GM12801 (cell line): ENCODE measurements around the gene BLNK.

Experiments used
- CTCF ChIP-seq: IDR thresholded peaks from one replicate; pipeline ENCODE4 v1.5.1; 2011; ENCODE audit warnings: control low read depth; ENCODE audit not compliant: insufficient read length; ENCODE audit errors: extremely low read depth

BLNK gene

GRCh38 chr10:96260014-96260413 lies 11.4 kb downstream of the BLNK start:
- no peak for TF ChIP-seq CTCF

GRCh38 chr10:96259150-96259549 lies 12.2 kb downstream of the BLNK start:
- TF ChIP-seq CTCF = no peak

GRCh38 chr10:96257944-96258343 lies 13.4 kb downstream of the BLNK start:
- TF ChIP-seq CTCF = no peak

- no peak for TF ChIP-seq CTCF
Measured at GRCh38 chr10:96255549-96256333, 15.6 kb downstream of the BLNK start.

GRCh38 chr10:96254976-96255375 lies 16.4 kb downstream of the BLNK start:
- TF ChIP-seq CTCF = no peak

- TF ChIP-seq CTCF = no peak
Measured at GRCh38 chr10:96252730-96253129, 18.6 kb downstream of the BLNK start.

- no peak for TF ChIP-seq CTCF
Measured at GRCh38 chr10:96250349-96250748, 21.0 kb downstream of the BLNK start.
